ENCODE data around the gene RAPGEFL1. TPM values are rescaled to one million over a fixed set of nuclear protein-coding genes. Genes with fewer than 3 reads are reported as not detected.

Gene RAPGEFL1
- total and polyA plus RNA-seq, 5 donors from 2014 or later, result 0.79 to 4.5 TPM; not detected in 3

- peaks cover 23% of the 10 kb centered on the region for H3K4me1 ChIP-seq (ENCODE audit: control insufficient read depth, insufficient read depth, low read length, poor library complexity, severe bottlenecking)
- Mint-ChIP-seq H3K4me1 (peaks cover 25 to 68% (median 41%) of the 10 kb centered on the region in 4 donors), H3K4me3 (peak overlapping the region in 2 of 4 donors; percentile 16 to 32), H3K36me3 (peaks cover 37% of the 10 kb centered on the region), H3K27ac (peak overlapping the region in 1 of 3 donors; percentile 20), H3K9me3 (peaks cover 0 to 1% (median 0%) of the 10 kb centered on the region in 7 donors), H3K27me3 (peaks cover 6% of the 10 kb centered on the region)
- no peak for DNase-seq
- no peaks in the 10 kb centered on the region for H3K9me3 ChIP-seq (ENCODE audit: control insufficient read depth in 2 of 2, low read length in 2 of 2)
- no peaks in the 10 kb centered on the region for H3K27me3 ChIP-seq (ENCODE audit: control insufficient read depth, insufficient read depth, low read length)
- peaks cover 54% of the 10 kb centered on the region for H3K36me3 ChIP-seq (ENCODE audit: control insufficient read depth, insufficient read depth, low read length)
- no peak overlapping the region for H3K27ac ChIP-seq (ENCODE audit: insufficient read depth, low read length, poor library complexity, severe bottlenecking)
- ATAC-seq (ENCODE audit: low read depth in 2 of 2), result no peak
- H3K4me3 ChIP-seq (ENCODE audit: low read depth, low read length), result no peak overlapping the region
These were observed 31.8 kb upstream of the RAPGEFL1 start for GRCh38 chr17:40145476-40145875.

- peak overlapping the region in 1 of 3 donors; percentile 35 for H3K27ac Mint-ChIP-seq
- H3K36me3 Mint-ChIP-seq, result peaks cover 38% of the 10 kb centered on the region
- no peaks in the 10 kb centered on the region for H3K27me3 Mint-ChIP-seq
These were observed 28.7 kb upstream of the RAPGEFL1 start for GRCh38 chr17:40148527-40148926.

GRCh38 chr17:40150276-40150675 lies 27.0 kb upstream of the RAPGEFL1 start:
- H3K36me3 ChIP-seq (ENCODE audit: control insufficient read depth, insufficient read depth, low read length), result peaks cover 76% of the 10 kb centered on the region
- peaks cover 47% of the 10 kb centered on the region for H3K36me3 Mint-ChIP-seq

More at GRCh38 chr17:40148527-40148926, 28.7 kb upstream of the RAPGEFL1 start:
- Histone ChIP-seq H3K27ac (ENCODE audit: insufficient read depth, low read length, poor library complexity, severe bottlenecking) (no peak overlapping the region), H3K9me3 (ENCODE audit: control insufficient read depth in 2 of 2, low read length in 2 of 2) (no peaks in the 10 kb centered on the region), H3K4me3 (ENCODE audit: low read depth, low read length) (no peak overlapping the region), H3K36me3 (ENCODE audit: control insufficient read depth, insufficient read depth, low read length) (peaks cover 62% of the 10 kb centered on the region), H3K27me3 (ENCODE audit: control insufficient read depth, insufficient read depth, low read length) (no peaks in the 10 kb centered on the region), H3K4me1 (ENCODE audit: control insufficient read depth, insufficient read depth, low read length, poor library complexity, severe bottlenecking) (peaks cover 7% of the 10 kb centered on the region)
- Mint-ChIP-seq H3K9me3 (no peaks in the 10 kb centered on the region), H3K4me3 (peak overlapping the region in 1 of 4 donors; percentile 26), H3K4me1 (peaks cover 21 to 65% (median 37%) of the 10 kb centered on the region in 4 donors)
- DNase-seq (no peak), ATAC-seq (ENCODE audit: low read depth in 2 of 2) (no peak)

GRCh38 chr17:40151414-40151963 lies 25.8 kb upstream of the RAPGEFL1 start:
- Mint-ChIP-seq H3K27me3 (no peaks in the 10 kb centered on the region), H3K9me3 (no peaks in the 10 kb centered on the region), H3K27ac (peak overlapping the region in 2 of 3 donors; percentile 1 to 14), H3K36me3 (peaks cover 51% of the 10 kb centered on the region), H3K4me3 (peak overlapping the region in 1 of 4 donors; percentile 68), H3K4me1 (peaks cover 34 to 71% (median 47%) of the 10 kb centered on the region in 4 donors)
- DNase-seq (no peak), ATAC-seq (ENCODE audit: low read depth in 2 of 2) (no peak)
- Histone ChIP-seq H3K27me3 (ENCODE audit: control insufficient read depth, insufficient read depth, low read length) (no peaks in the 10 kb centered on the region), H3K27ac (ENCODE audit: insufficient read depth, low read length, poor library complexity, severe bottlenecking) (no peak overlapping the region), H3K4me3 (ENCODE audit: low read depth, low read length) (no peak overlapping the region), H3K4me1 (ENCODE audit: control insufficient read depth, insufficient read depth, low read length, poor library complexity, severe bottlenecking) (peaks cover 7% of the 10 kb centered on the region), H3K36me3 (ENCODE audit: control insufficient read depth, insufficient read depth, low read length) (peaks cover 76% of the 10 kb centered on the region), H3K9me3 (ENCODE audit: control insufficient read depth in 2 of 2, low read length in 2 of 2) (no peaks in the 10 kb centered on the region)

More at GRCh38 chr17:40150276-40150675, 27.0 kb upstream of the RAPGEFL1 start:
- no peaks in the 10 kb centered on the region for H3K9me3 Mint-ChIP-seq
- H3K27me3 Mint-ChIP-seq, result no peaks in the 10 kb centered on the region
- Histone ChIP-seq H3K27me3 (ENCODE audit: control insufficient read depth, insufficient read depth, low read length) (no peaks in the 10 kb centered on the region), H3K4me1 (ENCODE audit: control insufficient read depth, insufficient read depth, low read length, poor library complexity, severe bottlenecking) (peaks cover 7% of the 10 kb centered on the region), H3K4me3 (ENCODE audit: low read depth, low read length) (no peak overlapping the region), H3K9me3 (ENCODE audit: control insufficient read depth in 2 of 2, low read length in 2 of 2) (no peaks in the 10 kb centered on the region), H3K27ac (ENCODE audit: insufficient read depth, low read length, poor library complexity, severe bottlenecking) (no peak overlapping the region)
- H3K4me1 Mint-ChIP-seq, result peaks cover 25 to 73% (median 44%) of the 10 kb centered on the region in 4 donors
- peak overlapping the region; percentile 2 to 43 (median 33) for H3K27ac Mint-ChIP-seq
- peak overlapping the region in 1 of 4 donors; percentile 26 for H3K4me3 Mint-ChIP-seq
- DNase-seq (no peak), ATAC-seq (ENCODE audit: low read depth in 2 of 2) (no peak)

- H3K4me1 Mint-ChIP-seq, result peaks cover 34 to 64% (median 40%) of the 10 kb centered on the region in 4 donors
- no peak overlapping the region for H3K4me3 Mint-ChIP-seq
- no peaks in the 10 kb centered on the region for H3K27me3 ChIP-seq (ENCODE audit: control insufficient read depth, insufficient read depth, low read length)
- no peak for ATAC-seq (ENCODE audit: low read depth in 2 of 2)
- H3K27ac ChIP-seq (ENCODE audit: insufficient read depth, low read length, poor library complexity, severe bottlenecking), result no peak overlapping the region
- DNase-seq, result no peak
- H3K36me3 ChIP-seq (ENCODE audit: control insufficient read depth, insufficient read depth, low read length), result peaks cover 66% of the 10 kb centered on the region
- no peaks in the 10 kb centered on the region for H3K9me3 ChIP-seq (ENCODE audit: control insufficient read depth in 2 of 2, low read length in 2 of 2)
- H3K36me3 Mint-ChIP-seq, result peaks cover 40% of the 10 kb centered on the region
- H3K27ac Mint-ChIP-seq, result peak overlapping the region in 2 of 3 donors; percentile 9 to 67
- H3K4me3 ChIP-seq (ENCODE audit: low read depth, low read length), result no peak overlapping the region
- no peaks in the 10 kb centered on the region for H3K27me3 Mint-ChIP-seq
- H3K4me1 ChIP-seq (ENCODE audit: control insufficient read depth, insufficient read depth, low read length, poor library complexity, severe bottlenecking), result peaks cover 3% of the 10 kb centered on the region
- H3K9me3 Mint-ChIP-seq, result no peaks in the 10 kb centered on the region
These were observed 23.6 kb upstream of the RAPGEFL1 start for GRCh38 chr17:40153603-40154236.

GRCh38 chr17:40157973-40158372 lies 19.3 kb upstream of the RAPGEFL1 start:
- Histone ChIP-seq H3K4me1 (ENCODE audit: control insufficient read depth, insufficient read depth, low read length, poor library complexity, severe bottlenecking) (peaks cover 3% of the 10 kb centered on the region), H3K4me3 (ENCODE audit: low read depth, low read length) (no peak overlapping the region), H3K36me3 (ENCODE audit: control insufficient read depth, insufficient read depth, low read length) (peaks cover 56% of the 10 kb centered on the region), H3K27me3 (ENCODE audit: control insufficient read depth, insufficient read depth, low read length) (no peaks in the 10 kb centered on the region), H3K9me3 (ENCODE audit: control insufficient read depth in 2 of 2, low read length in 2 of 2) (no peaks in the 10 kb centered on the region), H3K27ac (ENCODE audit: insufficient read depth, low read length, poor library complexity, severe bottlenecking) (no peak overlapping the region)
- H3K27me3 Mint-ChIP-seq, result no peaks in the 10 kb centered on the region
- DNase-seq (no peak), ATAC-seq (ENCODE audit: low read depth in 2 of 2) (no peak)
- H3K9me3 Mint-ChIP-seq, result no peaks in the 10 kb centered on the region
- H3K4me3 Mint-ChIP-seq, result no peak overlapping the region
- peaks cover 22 to 45% (median 27%) of the 10 kb centered on the region in 4 donors for H3K4me1 Mint-ChIP-seq
- peak overlapping the region in 1 of 3 donors; percentile 25 for H3K27ac Mint-ChIP-seq
- H3K36me3 Mint-ChIP-seq, result peaks cover 34% of the 10 kb centered on the region

GRCh38 chr17:40158438-40159013 lies 18.7 kb upstream of the RAPGEFL1 start:
- Histone ChIP-seq H3K4me1 (ENCODE audit: control insufficient read depth, insufficient read depth, low read length, poor library complexity, severe bottlenecking) (peaks cover 3% of the 10 kb centered on the region), H3K27me3 (ENCODE audit: control insufficient read depth, insufficient read depth, low read length) (no peaks in the 10 kb centered on the region), H3K9me3 (ENCODE audit: control insufficient read depth in 2 of 2, low read length in 2 of 2) (no peaks in the 10 kb centered on the region), H3K27ac (ENCODE audit: insufficient read depth, low read length, poor library complexity, severe bottlenecking) (no peak overlapping the region), H3K36me3 (ENCODE audit: control insufficient read depth, insufficient read depth, low read length) (peaks cover 58% of the 10 kb centered on the region), H3K4me3 (ENCODE audit: low read depth, low read length) (no peak overlapping the region)
- H3K27me3 Mint-ChIP-seq, result no peaks in the 10 kb centered on the region
- no peak overlapping the region for H3K4me3 Mint-ChIP-seq
- DNase-seq, result no peak
- no peaks in the 10 kb centered on the region for H3K9me3 Mint-ChIP-seq
- ATAC-seq (ENCODE audit: low read depth in 2 of 2), result no peak
- peak overlapping the region; percentile 25 to 77 (median 70) for H3K27ac Mint-ChIP-seq
- peaks cover 32% of the 10 kb centered on the region for H3K36me3 Mint-ChIP-seq
- H3K4me1 Mint-ChIP-seq, result peaks cover 16 to 40% (median 22%) of the 10 kb centered on the region in 4 donors
